Measurements from ENCODE around the gene MEA1.
"Not testable (repeated sequence)": the region's sequence is repeated elsewhere in the genome, so short reads cannot be mapped to it uniquely, and the experiment has no call there.

The MEA1 gene

GRCh38 chr6:43009124-43009523 lies 4.6 kb downstream of the MEA1 start:
- DNase-seq (ENCODE audit: low read depth), result no peak

GRCh38 chr6:43007126-43007525 lies 6.6 kb downstream of the MEA1 start:
- DNase-seq (ENCODE audit: low read depth), result no peak

GRCh38 chr6:43006251-43006650 lies 7.5 kb downstream of the MEA1 start:
- DNase-seq (ENCODE audit: low read depth), result no peak

- no peak for DNase-seq (ENCODE audit: low read depth)
Observed at GRCh38 chr6:43005844-43006243, 7.9 kb downstream of the MEA1 start.

GRCh38 chr6:43001843-43002242 lies 11.9 kb downstream of the MEA1 start:
- DNase-seq (ENCODE audit: low read depth), result no peak

GRCh38 chr6:42998205-42998604 lies 15.5 kb downstream of the MEA1 start:
- DNase-seq (ENCODE audit: low read depth), result not testable (repeated sequence)

GRCh38 chr6:42996513-42996912 lies 17.2 kb downstream of the MEA1 start:
- DNase-seq (ENCODE audit: low read depth), result no peak

- DNase-seq (ENCODE audit: low read depth), result no peak
Observed at GRCh38 chr6:42993445-42993844, 20.3 kb downstream of the MEA1 start.

GRCh38 chr6:42989923-42990322 lies 23.8 kb downstream of the MEA1 start:
- DNase-seq (ENCODE audit: low read depth), result no peak

GRCh38 chr6:42988486-42989020 lies 25.2 kb downstream of the MEA1 start:
- DNase-seq (ENCODE audit: low read depth), result no peak

GRCh38 chr6:42987533-42988451 lies 26.0 kb downstream of the MEA1 start:
- no peak for DNase-seq (ENCODE audit: low read depth)

- no peak for DNase-seq (ENCODE audit: low read depth)
Observed at GRCh38 chr6:42984924-42985475, 28.7 kb downstream of the MEA1 start.

- DNase-seq (ENCODE audit: low read depth), result peak; percentile 96
Observed at GRCh38 chr6:42984001-42984923, 29.5 kb downstream of the MEA1 start, which contains the start of gene PPP2R5D. PPP2R5D (plus strand) TSS chr6:42984570; CDS start chr6:42984678, 108 bp downstream.

- DNase-seq (ENCODE audit: low read depth), result no peak
Observed at GRCh38 chr6:42981836-42982235, 31.9 kb downstream of the MEA1 start.

- DNase-seq (ENCODE audit: low read depth), result no peak
Observed at GRCh38 chr6:42979523-42980177, 34.1 kb downstream of the MEA1 start.

- peak; percentile 92 for DNase-seq (ENCODE audit: low read depth)
Observed at GRCh38 chr6:42978839-42979522, 34.8 kb downstream of the MEA1 start, which contains the start of gene PEX6. PEX6 (minus strand) TSS chr6:42979181; CDS start chr6:42979150, 31 bp downstream.

- DNase-seq (ENCODE audit: low read depth), result no peak
Observed at GRCh38 chr6:42978487-42978838, 35.3 kb downstream of the MEA1 start.

- no peak for DNase-seq (ENCODE audit: low read depth)
Observed at GRCh38 chr6:42974919-42975505, 38.7 kb downstream of the MEA1 start.

- no peak for DNase-seq (ENCODE audit: low read depth)
Observed at GRCh38 chr6:42973926-42974325, 39.8 kb downstream of the MEA1 start.

- no peak for DNase-seq (ENCODE audit: low read depth)
Observed at GRCh38 chr6:42971746-42972327, 41.9 kb downstream of the MEA1 start.
